PFSK-1 (cell line): Measurements from ENCODE around the gene CUBN.

Experiments used
- FOXP2 ChIP-seq: optimal IDR thresholded peaks from 2 replicates; pipeline ENCODE3; 2011; ENCODE audit warnings: borderline replicate concordance, control low read depth, inconsistent platforms; ENCODE audit not compliant: insufficient read depth; ENCODE audit errors: extremely low read length, extremely low read depth
- POLR2AphosphoS5 ChIP-seq: IDR thresholded peaks from 2 replicates; pipeline ENCODE4 v1.6.1; 2012; ENCODE audit warnings: low read depth, mild to moderate bottlenecking, control low read depth, low read length, moderate library complexity
- REST ChIP-seq, 2 experiments: IDR thresholded peaks; 2 replicates each; pipeline versions ENCODE4 v1.6.1 to v1.8.0; 2011 to 2012; ENCODE audit warnings: low read depth in 2 of 2, low read length in 2 of 2, control low read depth in 1 of 2, inconsistent platforms in 1 of 2, mild to moderate bottlenecking in 1 of 2, moderate library complexity in 1 of 2; ENCODE audit not compliant: insufficient read depth in 1 of 2
- SIN3A ChIP-seq: IDR thresholded peaks from 2 replicates; pipeline ENCODE4 v1.6.1; 2012; ENCODE audit warnings: mild to moderate bottlenecking, low read length, moderate library complexity, borderline replicate concordance; ENCODE audit not compliant: insufficient read depth
- TAF1 ChIP-seq: IDR thresholded peaks from 2 replicates; pipeline ENCODE4 v1.6.1; 2012; ENCODE audit warnings: low read length, control low read depth, borderline replicate concordance; ENCODE audit not compliant: insufficient read depth

Gene CUBN

GRCh38 chr10:17066000-17066399 lies 63.6 kb downstream of the CUBN start:
- TF ChIP-seq FOXP2: no peak
- no peak for TF ChIP-seq POLR2AphosphoS5
- TF ChIP-seq TAF1: no peak
- TF ChIP-seq SIN3A: no peak

- no peak for TF ChIP-seq POLR2AphosphoS5
- TF ChIP-seq FOXP2: no peak
- no peak for TF ChIP-seq REST (IDR thresholded peaks at IDR 0.05; ENCODE audit: insufficient read depth in 1 of 2, low read depth in 2 of 2, low read length in 2 of 2)
- TF ChIP-seq SIN3A: no peak
- no peak for TF ChIP-seq TAF1
Measured at GRCh38 chr10:17065273-17065672, 64.3 kb downstream of the CUBN start.

GRCh38 chr10:17064435-17064834 lies 65.2 kb downstream of the CUBN start:
- TF ChIP-seq POLR2AphosphoS5 (no peak), REST (IDR thresholded peaks at IDR 0.05; ENCODE audit: insufficient read depth in 1 of 2, low read depth in 2 of 2, low read length in 2 of 2) (no peak), SIN3A (no peak), TAF1 (no peak), FOXP2 (no peak)

GRCh38 chr10:17062955-17063484 lies 66.6 kb downstream of the CUBN start:
- TF ChIP-seq FOXP2 (no peak), SIN3A (no peak)

- TF ChIP-seq SIN3A: no peak
- no peak for TF ChIP-seq TAF1
- TF ChIP-seq POLR2AphosphoS5: no peak
- TF ChIP-seq REST (IDR thresholded peaks at IDR 0.05; ENCODE audit: insufficient read depth in 1 of 2, low read depth in 2 of 2, low read length in 2 of 2): no peak
- no peak for TF ChIP-seq FOXP2
Measured at GRCh38 chr10:17062493-17062892, 67.1 kb downstream of the CUBN start.

- TF ChIP-seq FOXP2 (no peak), POLR2AphosphoS5 (no peak)
Measured at GRCh38 chr10:17062009-17062408, 67.6 kb downstream of the CUBN start.

- TF ChIP-seq REST (IDR thresholded peaks at IDR 0.05; ENCODE audit: insufficient read depth in 1 of 2, low read depth in 2 of 2, low read length in 2 of 2): no peak
- TF ChIP-seq TAF1: no peak
- no peak for TF ChIP-seq SIN3A
- TF ChIP-seq POLR2AphosphoS5: no peak
- no peak for TF ChIP-seq FOXP2
Measured at GRCh38 chr10:17061418-17061817, 68.2 kb downstream of the CUBN start.
